HT1080 (cell line): Measurements from ENCODE around the gene MBTPS2. TPM values are rescaled to one million over a fixed set of nuclear protein-coding genes. Genes with fewer than 3 reads are reported as not detected.

ENCODE experiments used
- DNase-seq: peaks from one replicate; pipeline ENCODE4 v3.0.0-alpha.2; 2015; ENCODE audit warnings: low read depth
- small RNA-seq: library from RNA; depleted of rRNA; stranded (forward); fragments of <200 nt; gene quantifications from one replicate; pipeline ENCODE3, GENCODE V24; 2014
- total RNA-seq: library from RNA; depleted of rRNA; stranded (reverse); fragments of >200 nt; shearing (Covaris generic); gene quantifications from 2 replicates; pipeline ENCODE4 v1.2.3, GENCODE V29; 2014; rRNA removed

The MBTPS2 gene
- total RNA-seq, 1 experiment from 2014 or later, result 6.6 TPM

DNA sequence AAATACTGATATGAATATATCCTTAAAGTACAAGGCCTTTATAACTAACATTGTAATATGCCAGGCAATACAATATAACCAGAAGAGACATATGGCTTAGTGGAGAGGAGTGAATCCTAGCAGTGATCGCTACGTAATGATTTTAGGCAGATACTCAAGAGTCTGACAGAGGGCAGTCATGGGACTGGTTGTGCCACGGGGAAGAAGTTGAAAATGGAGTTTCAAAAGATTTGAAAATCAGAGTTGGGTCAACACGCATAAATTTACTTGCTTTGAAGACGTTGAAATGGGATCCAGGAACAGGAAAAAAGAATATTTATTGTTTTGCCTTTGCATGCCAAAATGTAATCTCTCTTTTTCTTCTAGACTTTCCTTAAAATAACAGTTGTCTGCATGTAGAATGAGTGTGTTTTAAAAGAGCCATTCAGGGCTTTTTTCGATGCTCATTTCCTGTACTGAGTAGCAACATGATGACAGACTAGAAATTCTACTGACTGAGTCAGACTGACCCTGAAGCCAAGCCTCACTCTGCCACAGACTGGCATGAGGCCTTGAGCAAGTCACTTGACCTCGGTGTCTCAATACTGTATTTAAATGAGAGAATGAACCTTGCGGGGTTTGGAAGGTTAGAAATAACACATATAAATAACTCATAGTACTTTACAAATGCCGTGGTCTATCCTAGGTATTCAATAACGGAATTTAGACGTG is 93.0 kb downstream of the MBTPS2 start:
- peak; percentile 86 for DNase-seq

DNA sequence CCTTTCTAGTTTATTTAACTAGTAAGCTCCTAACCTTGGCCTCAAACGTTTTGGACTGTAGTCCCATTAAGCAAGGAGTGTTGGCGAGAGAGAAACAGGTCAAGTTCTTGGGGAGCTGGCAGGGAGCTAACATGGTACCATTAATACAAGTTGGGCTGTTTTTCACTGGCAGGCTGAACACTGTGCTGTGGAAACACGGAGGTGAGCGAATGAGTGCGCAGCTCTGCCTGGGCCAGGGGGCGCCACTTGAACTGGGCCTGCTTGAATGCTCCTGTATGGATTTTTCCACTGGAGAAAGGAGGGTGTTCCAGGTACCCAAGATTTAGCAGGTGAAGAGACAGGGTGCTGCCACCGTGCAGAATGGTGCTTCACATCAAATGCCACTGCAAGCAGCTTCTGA is 93.7 kb downstream of the MBTPS2 start:
- no peak for DNase-seq

DNA sequence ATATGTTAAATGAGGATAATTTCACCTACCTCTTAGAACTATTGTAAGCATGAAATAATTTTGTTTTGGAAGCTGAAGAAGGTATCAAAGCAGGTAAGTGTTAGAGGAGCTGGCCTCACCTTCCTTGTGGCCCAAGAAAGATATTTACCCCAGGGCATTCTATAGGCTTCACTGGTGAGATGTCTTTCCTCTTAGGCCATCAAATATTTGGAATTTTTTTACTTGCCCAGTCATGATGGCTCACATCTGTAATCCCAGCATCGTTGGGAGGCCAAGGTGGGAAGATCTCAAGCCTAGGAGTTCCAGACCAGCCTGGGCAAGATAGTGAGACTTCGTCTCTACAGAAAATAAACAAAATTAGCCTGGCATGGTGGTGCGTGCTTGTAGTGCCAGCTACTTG is 95.0 kb downstream of the MBTPS2 start:
- DNase-seq, result no peak

Small RNAs within 50 kb of the gene (small RNA-seq; reads per million reads assigned to genes)
- not detected for gene U73479.1

Other genes starting within 250 kb of the MBTPS2 start
- not detected in 2 replicates for gene KLHL34, start 181.3 kb upstream of the MBTPS2 start, total RNA-seq
- not detected in 2 replicates for gene SMPX, start 81.5 kb upstream of the MBTPS2 start, total RNA-seq
- gene YY2, start 16.4 kb downstream of the MBTPS2 start, total RNA-seq, result 1.0 and 1.7 TPM in 2 replicates
- gene SMS, start 101.1 kb downstream of the MBTPS2 start, total RNA-seq, result 325 and 334 TPM in 2 replicates
- 0.47 and 0.59 TPM in 2 replicates for gene PHEX, start 192.7 kb downstream of the MBTPS2 start, total RNA-seq